Activated CD8-positive, alpha-beta memory T cell treated with anti-CD3 and anti-CD28 coated beads, Interleukin-2, amount 50 U/mL, for 4 hours (primary cell): ENCODE results near the gene C16orf95.

Experiments used
- DNase-seq: peaks from one replicate; pipeline ENCODE4 v3.0.0-alpha.2; 2020

The C16orf95 gene

GRCh38 chr16:87330646-87331045, 13.5 kb upstream of the C16orf95 start:
- DNase-seq: no peak

- DNase-seq: no peak
Measured at GRCh38 chr16:87330257-87330624, 13.0 kb upstream of the C16orf95 start.

- DNase-seq: no peak
Measured at GRCh38 chr16:87329436-87330256, 12.5 kb upstream of the C16orf95 start.

- no peak for DNase-seq
Measured at GRCh38 chr16:87328846-87329245, 11.7 kb upstream of the C16orf95 start.

GRCh38 chr16:87327798-87328495, 10.8 kb upstream of the C16orf95 start:
- DNase-seq: no peak

GRCh38 chr16:87326151-87326571, 9.0 kb upstream of the C16orf95 start:
- no peak for DNase-seq

GRCh38 chr16:87325423-87325858, 8.2 kb upstream of the C16orf95 start:
- no peak for DNase-seq

GRCh38 chr16:87324411-87325275, 7.5 kb upstream of the C16orf95 start:
- peak; percentile 45 for DNase-seq

- no peak for DNase-seq
Measured at GRCh38 chr16:87323727-87324410, 6.7 kb upstream of the C16orf95 start.

- DNase-seq: no peak
Measured at GRCh38 chr16:87322833-87323726, 5.9 kb upstream of the C16orf95 start.

- DNase-seq: no peak
Measured at GRCh38 chr16:87322360-87322759, 5.2 kb upstream of the C16orf95 start.

- no peak for DNase-seq
Measured at GRCh38 chr16:87321336-87322107, 4.3 kb upstream of the C16orf95 start.

GRCh38 chr16:87320510-87321227, 3.5 kb upstream of the C16orf95 start:
- DNase-seq: no peak

- no peak for DNase-seq
Measured at GRCh38 chr16:87319997-87320491, 2.9 kb upstream of the C16orf95 start.

- DNase-seq: no peak
Measured at GRCh38 chr16:87319011-87319410, 1.8 kb upstream of the C16orf95 start.

- DNase-seq: peak; percentile 32
Measured at GRCh38 chr16:87317750-87318644, 805 bp upstream of the C16orf95 start.

GRCh38 chr16:87316450-87316922, 706 bp downstream of the C16orf95 start:
- no peak for DNase-seq

- no peak for DNase-seq
Measured at GRCh38 chr16:87314990-87315420, 2.2 kb downstream of the C16orf95 start.

GRCh38 chr16:87312008-87312407, 5.2 kb downstream of the C16orf95 start:
- no peak for DNase-seq
